Measurements from ENCODE around the gene RNASE1.
A peak's percentile ranks its signal among the peaks of the same experiment; 100 is the strongest.
"Not testable (repeated sequence)": the region's sequence is repeated elsewhere in the genome, so short reads cannot be mapped to it uniquely, and the experiment has no call there.

RNASE1 gene

DNA sequence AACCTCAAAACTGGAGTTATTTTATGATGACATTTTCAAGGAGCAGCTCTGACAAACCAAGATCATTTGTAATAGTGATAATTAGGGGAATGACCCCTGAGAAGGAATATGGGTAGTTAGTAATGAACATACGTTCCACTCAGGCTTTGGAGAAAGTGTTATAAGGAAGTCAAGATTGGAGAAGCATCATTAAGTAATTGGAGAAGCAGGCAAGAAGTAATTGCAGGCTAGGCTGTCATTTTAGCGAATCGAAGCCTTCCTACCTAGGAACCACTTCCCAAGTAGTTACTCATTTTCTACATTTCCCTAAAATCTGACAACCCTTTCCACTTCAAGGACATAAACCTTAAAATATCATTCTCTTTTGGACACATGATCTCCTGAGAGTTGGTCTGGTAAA is 33.2 kb downstream of the RNASE1 start:
- no peak for DNase-seq

DNA sequence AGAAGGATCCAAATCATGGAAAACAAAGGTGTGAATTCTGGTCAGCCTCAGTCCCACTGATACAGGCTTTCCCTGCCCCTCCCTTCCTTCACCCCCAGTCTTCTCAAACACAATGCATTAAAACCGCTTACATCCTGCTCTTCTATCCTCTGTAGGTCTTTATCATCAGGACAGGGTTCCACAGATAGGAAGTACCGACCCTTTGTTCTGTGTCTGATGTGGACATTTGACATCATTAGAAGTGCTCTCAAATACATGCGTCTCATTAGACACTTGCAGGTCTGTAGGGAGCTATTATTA is 34.1 kb downstream of the RNASE1 start:
- DNase-seq: no peak

DNA sequence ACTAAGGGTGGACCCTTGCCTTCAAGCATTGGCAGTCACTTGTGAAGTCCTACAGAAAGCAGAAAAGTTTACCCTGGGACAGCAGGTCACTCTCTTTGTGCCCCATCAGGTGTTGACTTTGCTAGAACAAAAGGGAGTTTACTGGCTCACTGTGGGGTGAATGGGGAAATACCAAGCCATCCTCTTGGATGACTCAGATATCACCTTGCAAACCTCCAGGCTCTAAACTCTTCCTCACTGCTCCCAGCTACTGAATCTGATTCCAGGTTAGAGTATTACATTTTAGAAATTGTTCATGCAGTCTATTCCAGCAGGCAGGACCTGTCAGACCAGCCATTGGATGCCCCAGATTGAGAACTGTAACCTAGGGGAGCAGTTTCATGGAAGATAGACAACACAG is 41.7 kb downstream of the RNASE1 start:
- no peak for DNase-seq

DNA sequence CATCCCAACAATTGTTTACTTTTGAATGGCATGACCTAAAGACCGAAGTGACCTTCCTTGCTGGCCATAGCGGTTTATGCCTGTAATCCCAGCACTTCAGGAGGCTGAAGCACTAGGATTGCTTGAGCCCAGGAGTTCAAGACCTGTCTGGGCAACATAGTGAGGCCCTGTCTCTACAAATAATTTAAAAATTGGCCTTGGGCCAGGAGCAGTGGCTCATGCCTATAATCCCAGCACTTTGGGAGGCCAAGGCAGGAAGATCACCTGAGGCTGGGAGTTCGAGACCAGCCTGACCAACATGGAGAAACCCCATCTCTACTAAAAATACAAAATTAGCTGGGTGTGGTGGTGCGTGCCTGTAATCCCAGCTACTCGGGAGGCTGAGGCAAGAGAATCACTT is 43.2 kb downstream of the RNASE1 start:
- DNase-seq: not testable (repeated sequence)

DNA sequence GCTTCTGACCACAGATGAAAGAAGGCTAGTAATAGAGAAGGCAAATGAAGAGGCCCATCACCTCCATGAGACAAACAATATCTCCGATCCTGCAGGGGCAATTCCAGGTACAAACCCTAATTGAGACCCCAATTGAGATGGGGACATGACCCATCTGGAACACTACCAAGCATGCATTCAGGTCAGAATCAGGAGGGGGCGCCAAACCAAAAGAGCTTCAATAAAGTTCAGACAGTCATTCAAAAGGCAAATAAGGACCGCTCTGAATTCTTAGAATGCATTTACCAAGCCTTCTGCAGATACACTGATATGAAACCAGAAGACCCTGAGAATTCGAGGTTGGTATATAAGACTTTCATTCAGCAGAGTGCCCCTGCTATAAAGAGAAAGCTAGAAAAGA is 44.7 kb downstream of the RNASE1 start:
- DNase-seq: peak; percentile 38

DNA sequence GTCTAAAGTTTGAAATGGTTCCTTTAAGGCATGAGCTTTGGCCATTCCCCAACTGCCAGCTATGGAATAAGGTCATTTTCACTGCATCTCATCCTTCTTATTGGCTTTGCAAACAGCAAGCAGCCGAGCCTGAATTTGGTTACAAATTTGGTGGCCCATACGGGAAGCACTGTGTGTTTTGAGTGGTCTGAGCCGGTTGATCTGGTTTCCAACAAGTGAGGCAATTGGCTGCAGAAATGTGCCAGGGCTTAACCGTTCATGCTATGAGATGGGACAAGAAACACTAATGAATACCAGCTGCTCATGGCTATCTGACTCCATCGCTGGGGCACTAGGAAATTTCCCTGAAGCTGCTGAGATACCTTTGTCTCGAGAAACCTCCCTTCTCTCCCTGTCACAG is 47.6 kb downstream of the RNASE1 start:
- no peak for DNase-seq

DNA sequence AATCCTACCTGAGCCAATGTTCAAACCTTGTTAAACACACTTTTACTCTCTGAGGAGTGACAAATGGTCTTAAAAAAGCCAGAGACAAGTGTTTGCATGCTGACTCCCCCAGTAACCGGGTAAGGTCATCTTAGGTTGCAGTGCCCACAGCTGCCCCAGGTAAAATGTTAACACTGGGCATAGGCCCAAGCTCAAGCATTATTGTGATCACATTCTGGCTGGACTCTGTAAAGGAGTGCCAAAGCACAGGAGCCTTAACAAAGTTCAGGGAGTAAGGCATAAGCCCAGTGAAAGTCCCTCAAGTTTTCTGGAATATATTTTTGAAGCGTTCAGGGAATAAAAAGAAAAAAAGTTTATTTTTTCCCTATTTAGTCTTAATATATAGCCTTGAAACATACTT is 48.3 kb downstream of the RNASE1 start:
- DNase-seq: no peak

DNA sequence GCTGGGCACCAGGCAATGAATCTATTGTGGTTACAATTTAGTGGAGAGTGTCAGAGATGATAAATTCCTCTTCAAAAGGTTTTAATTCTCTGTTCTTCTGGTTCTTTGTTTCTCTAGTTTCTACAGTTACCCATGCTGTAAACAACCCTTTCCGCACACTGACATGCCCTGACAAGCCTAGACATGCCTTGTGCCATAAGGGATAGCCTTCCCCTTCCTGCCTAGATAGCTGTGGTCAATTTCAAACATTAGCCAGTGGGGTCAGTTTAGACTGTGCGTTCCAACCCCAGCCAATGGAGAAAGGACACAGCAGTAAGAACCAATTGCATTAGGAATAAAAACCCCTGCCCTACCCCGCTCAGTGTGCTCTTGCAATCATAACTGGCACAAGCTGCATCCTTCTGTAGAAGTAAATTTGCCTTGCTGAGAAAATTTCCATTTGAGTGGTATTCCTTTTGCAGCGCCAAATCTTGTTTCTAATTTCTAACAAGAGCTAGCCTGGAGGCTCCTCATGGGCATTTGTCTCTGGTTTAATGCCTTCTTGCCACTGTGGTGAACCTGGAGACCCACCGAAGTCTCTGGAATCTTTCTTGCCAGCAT is 50.6 kb downstream of the RNASE1 start:
- no peak for DNase-seq
